Common myeloid progenitor, CD34-positive (primary cell): ENCODE measurements around the gene PRMT1.

Experiments used
- CTCF ChIA-PET: fragments of 350-600 bp; sonication (Branson Sonifier 250); formaldehyde crosslinking; loops from one replicate; lab custom pipeline; 2021; ENCODE audit warnings: antibody characterized with exemption; lab: Charles Lee
- POLR2A ChIA-PET: fragments of 350-600 bp; sonication (Branson Sonifier 250); formaldehyde crosslinking; loops from one replicate; lab custom pipeline; 2021; ENCODE audit warnings: antibody characterized with exemption; lab: Charles Lee
- DNase-seq, 3 donors: peaks; one replicate each; pipeline versions ENCODE4 v3.0.0 to v3.0.0-alpha.2; 2013
- H3K27ac ChIP-seq, 2 experiments: 1 replicate in 1 of 2; 2 replicates in 1 of 2; pipeline ENCODE4 v1.7.0; 2013; ENCODE audit warnings: inconsistent platforms in 2 of 2, low read length in 2 of 2, mild to moderate bottlenecking in 2 of 2, low read depth in 1 of 2, moderate library complexity in 1 of 2; ENCODE audit not compliant: severe bottlenecking in 2 of 2, insufficient read depth in 1 of 2, poor library complexity in 1 of 2
- H3K27me3 ChIP-seq, 5 experiments: replicated peaks in 2 of 5; 1 replicate in 3 of 5; 2 replicates in 2 of 5; pipeline versions ENCODE4 v1.6.1 to v1.7.0; 2013; ENCODE audit warnings: low read length in 4 of 5, mild to moderate bottlenecking in 2 of 5, moderate library complexity in 2 of 5, inconsistent platforms in 1 of 5; ENCODE audit not compliant: insufficient read depth in 5 of 5, control insufficient read depth in 4 of 5
- H3K36me3 ChIP-seq, 4 experiments: 1 replicate in 2 of 4; 2 replicates in 2 of 4; pipeline versions ENCODE4 v1.6.1 to v1.7.0; 2013; ENCODE audit warnings: low read length in 3 of 4, control low read depth in 1 of 4, mild to moderate bottlenecking in 1 of 4; ENCODE audit not compliant: control insufficient read depth in 4 of 4, insufficient read depth in 4 of 4
- H3K4me1 ChIP-seq, 4 experiments: 1 replicate in 3 of 4; 2 replicates in 1 of 4; pipeline versions ENCODE4 v1.6.1 to v1.7.1; 2013; ENCODE audit warnings: low read length in 3 of 4, mild to moderate bottlenecking in 3 of 4, control low read depth in 1 of 4, inconsistent platforms in 1 of 4, moderate library complexity in 1 of 4; ENCODE audit not compliant: control insufficient read depth in 4 of 4, insufficient read depth in 4 of 4; ENCODE audit errors: control extremely low read depth in 1 of 4
- H3K4me3 ChIP-seq, 7 experiments: 1 replicate in 4 of 7; 2 replicates in 3 of 7; pipeline versions ENCODE4 v1.5.1 to v1.7.0; 2013; ENCODE audit warnings: mild to moderate bottlenecking in 7 of 7, low read length in 6 of 7, moderate library complexity in 6 of 7, inconsistent platforms in 2 of 7, low read depth in 2 of 7, control low read depth in 1 of 7; ENCODE audit not compliant: insufficient read depth in 4 of 7, control insufficient read depth in 1 of 7; ENCODE audit errors: extremely low read depth in 1 of 7
- H3K9me3 ChIP-seq, 5 experiments: 1 replicate in 4 of 5; 2 replicates in 1 of 5; pipeline versions ENCODE4 v1.6.1 to v1.7.1; 2013; ENCODE audit warnings: low read length in 4 of 5, mild to moderate bottlenecking in 2 of 5, inconsistent platforms in 1 of 5, low read depth in 1 of 5, moderate library complexity in 1 of 5; ENCODE audit not compliant: control insufficient read depth in 4 of 5, insufficient read depth in 2 of 5; ENCODE audit errors: control extremely low read depth in 1 of 5
- WGBS: methylation state at CpG from one replicate; pipeline ENCODE4 v1.1.5; 2013; ENCODE audit not compliant: insufficient coverage; 5-methylcytosine and 5-hydroxymethylcytosine counted together

The PRMT1 gene

DNA sequence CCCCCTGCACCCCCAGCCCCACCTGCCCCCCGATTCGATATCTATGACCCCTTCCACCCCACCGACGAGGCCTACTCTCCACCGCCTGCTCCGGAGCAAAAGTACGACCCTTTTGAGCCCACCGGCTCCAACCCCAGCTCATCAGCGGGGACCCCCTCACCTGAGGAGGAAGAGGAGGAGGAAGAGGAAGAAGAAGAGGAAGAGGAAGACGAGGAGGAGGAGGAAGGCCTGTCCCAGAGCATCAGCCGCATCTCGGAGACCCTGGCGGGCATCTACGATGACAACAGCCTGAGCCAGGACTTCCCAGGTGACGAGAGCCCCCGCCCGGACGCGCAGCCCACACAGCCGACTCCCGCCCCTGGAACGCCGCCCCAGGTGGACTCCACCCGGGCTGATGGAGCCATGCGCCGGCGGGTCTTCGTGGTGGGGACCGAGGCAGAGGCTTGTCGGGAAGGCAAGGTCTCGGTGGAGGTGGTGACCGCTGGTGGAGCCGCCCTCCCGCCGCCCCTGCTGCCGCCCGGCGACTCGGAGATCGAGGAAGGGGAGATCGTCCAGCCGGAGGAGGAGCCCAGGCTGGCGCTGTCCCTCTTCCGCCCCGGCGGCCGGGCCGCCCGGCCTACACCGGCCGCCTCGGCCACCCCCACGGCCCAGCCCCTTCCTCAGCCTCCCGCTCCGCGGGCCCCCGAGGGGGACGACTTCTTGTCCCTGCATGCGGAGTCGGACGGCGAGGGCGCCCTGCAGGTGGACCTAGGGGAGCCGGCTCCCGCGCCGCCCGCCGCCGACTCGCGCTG lies 25.8 kb upstream of the PRMT1 start:
- WGBS = 96% methylated on average over 65 of the region's 72 CpGs
- no peaks in the 10 kb centered on the region for H3K9me3 ChIP-seq
- H3K4me1 ChIP-seq = no peaks in the 10 kb centered on the region
- ChIA-PET CTCF (no interaction called here), POLR2A (no interaction called here)
- no peak overlapping the region for H3K27ac ChIP-seq
- H3K27me3 ChIP-seq = no peaks in the 10 kb centered on the region
- H3K36me3 ChIP-seq = peaks cover 14 to 87% (median 54%) of the 10 kb centered on the region in 4 experiments
- H3K4me3 ChIP-seq = no peak overlapping the region
- no peak for DNase-seq

DNA sequence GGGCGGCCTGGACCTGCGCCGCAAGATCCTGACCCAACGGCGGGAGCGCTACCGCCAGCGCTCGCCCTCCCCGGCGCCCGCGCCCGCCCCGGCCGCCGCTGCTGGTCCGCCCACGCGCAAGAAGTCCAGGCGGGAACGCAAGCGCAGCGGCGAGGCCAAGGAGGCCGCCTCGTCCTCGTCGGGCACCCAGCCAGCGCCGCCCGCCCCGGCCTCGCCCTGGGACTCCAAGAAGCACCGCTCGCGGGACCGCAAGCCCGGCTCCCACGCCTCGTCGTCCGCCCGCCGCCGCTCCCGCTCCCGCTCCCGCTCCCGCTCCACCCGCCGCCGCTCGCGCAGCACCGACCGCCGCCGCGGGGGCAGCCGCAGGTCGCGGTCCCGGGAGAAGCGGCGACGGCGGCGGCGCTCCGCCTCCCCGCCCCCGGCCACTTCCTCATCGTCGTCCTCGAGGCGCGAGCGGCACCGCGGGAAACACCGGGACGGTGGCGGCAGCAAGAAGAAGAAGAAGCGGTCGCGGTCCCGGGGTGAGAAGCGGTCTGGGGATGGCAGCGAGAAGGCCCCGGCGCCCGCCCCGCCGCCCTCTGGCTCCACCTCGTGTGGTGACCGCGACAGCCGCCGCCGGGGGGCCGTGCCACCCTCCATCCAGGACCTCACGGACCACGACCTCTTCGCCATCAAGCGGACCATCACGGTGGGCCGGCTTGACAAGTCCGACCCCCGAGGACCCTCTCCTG lies 25.1 kb upstream of the PRMT1 start:
- DNase-seq = no peak
- 93% methylated on average over 100 of the region's 110 CpGs for WGBS
- H3K9me3 ChIP-seq = no peaks in the 10 kb centered on the region

DNA sequence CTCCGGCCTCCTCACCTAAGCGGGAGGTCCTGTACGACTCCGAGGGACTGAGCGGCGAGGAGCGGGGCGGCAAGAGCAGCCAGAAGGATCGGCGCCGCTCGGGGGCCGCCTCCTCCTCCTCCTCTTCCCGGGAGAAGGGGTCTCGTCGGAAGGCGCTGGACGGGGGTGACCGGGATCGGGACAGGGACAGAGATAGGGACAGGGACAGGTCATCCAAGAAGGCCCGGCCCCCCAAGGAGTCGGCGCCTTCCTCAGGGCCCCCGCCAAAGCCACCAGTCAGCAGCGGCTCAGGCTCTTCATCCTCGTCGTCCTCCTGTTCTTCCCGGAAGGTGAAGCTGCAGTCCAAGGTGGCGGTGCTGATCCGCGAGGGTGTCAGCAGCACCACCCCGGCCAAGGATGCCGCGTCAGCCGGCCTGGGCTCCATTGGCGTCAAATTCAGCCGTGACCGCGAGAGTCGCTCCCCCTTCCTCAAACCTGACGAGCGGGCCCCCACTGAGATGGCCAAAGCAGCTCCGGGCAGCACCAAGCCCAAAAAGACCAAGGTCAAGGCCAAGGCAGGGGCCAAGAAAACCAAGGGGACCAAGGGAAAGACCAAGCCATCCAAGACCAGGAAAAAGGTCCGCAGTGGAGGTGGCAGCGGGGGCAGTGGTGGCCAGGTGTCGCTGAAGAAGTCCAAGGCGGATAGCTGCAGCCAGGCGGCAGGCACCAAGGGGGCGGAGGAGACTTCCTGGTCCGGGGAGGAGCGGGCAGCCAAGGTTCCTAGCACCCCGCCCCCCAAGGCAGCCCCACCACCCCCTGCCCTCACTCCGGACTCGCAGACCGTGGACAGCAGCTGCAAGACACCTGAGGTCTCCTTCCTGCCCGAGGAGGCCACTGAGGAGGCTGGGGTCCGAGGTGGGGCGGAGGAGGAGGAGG lies 24.3 kb upstream of the PRMT1 start:
- no peaks in the 10 kb centered on the region for H3K27me3 ChIP-seq
- no peaks in the 10 kb centered on the region for H3K4me1 ChIP-seq
- no peak overlapping the region for H3K27ac ChIP-seq
- H3K9me3 ChIP-seq = no peaks in the 10 kb centered on the region
- CTCF ChIA-PET = no interaction called here
- WGBS = 97% methylated on average over 50 of the region's 58 CpGs
- H3K4me3 ChIP-seq = no peak overlapping the region
- no peak for DNase-seq
- H3K36me3 ChIP-seq = peaks cover 14 to 87% (median 53%) of the 10 kb centered on the region in 4 experiments
- POLR2A ChIA-PET = no interaction called here

More for the DNA sequence above, 25.1 kb upstream of the PRMT1 start:
- no peaks in the 10 kb centered on the region for H3K27me3 ChIP-seq
- H3K36me3 ChIP-seq = peaks cover 14 to 87% (median 52%) of the 10 kb centered on the region in 4 experiments
- no peaks in the 10 kb centered on the region for H3K4me1 ChIP-seq
- no peak overlapping the region for H3K27ac ChIP-seq
- ChIA-PET POLR2A (no interaction called here), CTCF (no interaction called here)
- H3K4me3 ChIP-seq = no peak overlapping the region

DNA sequence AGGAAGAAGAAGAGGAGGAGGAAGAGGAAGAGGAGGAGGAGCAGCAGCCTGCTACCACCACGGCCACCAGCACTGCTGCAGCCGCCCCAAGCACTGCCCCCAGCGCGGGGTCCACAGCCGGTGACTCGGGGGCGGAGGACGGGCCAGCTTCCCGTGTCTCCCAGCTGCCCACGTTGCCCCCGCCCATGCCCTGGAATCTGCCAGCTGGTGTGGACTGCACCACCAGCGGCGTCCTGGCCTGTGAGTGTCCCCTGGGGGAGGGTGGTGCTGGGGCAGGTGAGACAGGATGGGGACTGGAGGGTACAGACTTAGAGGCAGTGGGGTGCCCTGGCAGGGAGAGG lies 23.6 kb upstream of the PRMT1 start:
- 97% methylated on average over 11 of the region's 13 CpGs for WGBS
- CTCF ChIA-PET = no interaction called here
- H3K4me1 ChIP-seq = no peaks in the 10 kb centered on the region
- POLR2A ChIA-PET = no interaction called here
- no peaks in the 10 kb centered on the region for H3K9me3 ChIP-seq
- H3K27me3 ChIP-seq = no peaks in the 10 kb centered on the region
- H3K27ac ChIP-seq = no peak overlapping the region
- no peak overlapping the region for H3K4me3 ChIP-seq
- DNase-seq = no peak
- H3K36me3 ChIP-seq = peaks cover 15 to 90% (median 58%) of the 10 kb centered on the region in 4 experiments

DNA sequence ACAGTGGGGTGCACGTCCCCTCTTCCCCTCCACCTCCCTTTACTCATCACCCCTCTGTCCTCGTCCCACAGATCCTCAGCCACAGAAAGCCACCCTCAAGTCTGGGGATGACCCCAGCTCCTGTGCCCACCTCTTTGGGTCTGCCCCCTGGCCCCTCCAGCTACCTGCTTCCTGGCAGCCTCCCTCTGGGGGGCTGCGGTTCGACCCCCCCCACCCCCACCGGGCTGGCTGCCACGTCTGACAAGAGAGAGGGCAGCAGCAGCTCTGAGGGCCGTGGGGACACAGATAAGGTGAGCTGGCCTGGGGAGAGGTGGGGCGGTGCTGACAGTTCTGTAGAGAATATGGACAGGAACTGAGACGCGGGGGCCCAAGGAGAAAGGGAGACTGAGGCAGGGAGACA lies 22.5 kb upstream of the PRMT1 start:
- ChIA-PET POLR2A (no interaction called here), CTCF (interaction anchor here (0.7 kb wide), 1 partner anchor 18 kb away, joined by 3 read pairs; no protein-coding TSS in a partner anchor)
- H3K9me3 ChIP-seq = no peaks in the 10 kb centered on the region
- H3K27me3 ChIP-seq = no peaks in the 10 kb centered on the region
- H3K4me3 ChIP-seq = no peak overlapping the region
- peaks cover 19 to 94% (median 64%) of the 10 kb centered on the region in 4 experiments for H3K36me3 ChIP-seq
- no peak for DNase-seq
- H3K27ac ChIP-seq = no peak overlapping the region
- H3K4me1 ChIP-seq = no peaks in the 10 kb centered on the region
- WGBS = 97% methylated on average over 5 of the region's 10 CpGs

DNA sequence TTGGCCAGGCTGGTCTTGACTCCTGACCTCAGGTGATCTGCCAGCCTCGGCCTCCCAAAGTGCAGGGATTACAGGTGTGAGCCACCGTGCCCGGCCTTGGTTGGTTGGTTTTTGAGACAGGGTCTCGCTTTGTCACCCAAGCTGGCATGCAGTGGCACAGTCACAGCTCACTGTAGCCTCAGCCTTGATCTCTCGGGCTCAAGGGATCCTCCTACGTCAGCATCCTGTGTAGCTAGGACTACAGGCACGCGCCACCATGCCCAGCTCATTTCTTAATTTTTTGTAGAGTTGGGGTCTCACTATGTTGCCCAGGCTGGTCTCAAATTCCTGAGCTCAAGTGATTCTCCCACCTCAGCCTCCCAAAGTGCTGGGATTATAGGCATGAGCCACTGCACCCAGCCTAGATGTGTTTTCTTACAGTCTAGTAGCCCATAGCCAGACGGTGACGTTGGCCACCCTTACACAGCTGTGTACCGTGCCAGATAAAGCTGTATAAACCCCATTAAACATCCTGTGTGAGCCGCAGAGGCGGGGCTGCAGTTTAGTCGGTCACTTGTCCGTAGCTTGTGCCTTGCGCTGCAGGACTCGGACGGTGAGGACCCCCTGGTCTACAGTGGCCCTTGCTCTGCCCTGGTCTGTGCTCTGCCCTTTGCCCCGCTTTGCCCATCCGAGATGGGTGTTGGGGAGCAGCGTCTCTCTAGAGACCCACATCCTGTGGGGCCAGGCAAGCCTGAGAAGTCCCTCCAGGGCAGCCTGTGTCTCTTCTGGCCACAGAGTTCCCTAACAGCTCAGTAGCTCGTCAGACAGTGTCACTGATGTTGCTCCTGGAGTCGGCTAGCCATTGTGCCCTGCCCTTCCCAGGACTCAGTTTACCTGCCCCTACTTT lies 21.3 kb upstream of the PRMT1 start:
- no peaks in the 10 kb centered on the region for H3K27me3 ChIP-seq
- no peak overlapping the region for H3K27ac ChIP-seq
- H3K9me3 ChIP-seq = no peaks in the 10 kb centered on the region
- DNase-seq = no peak
- ChIA-PET CTCF (interaction anchor here (0.9 to 3.0 kb wide), 4 partner anchors 9 to 21 kb away, joined by 3 to 15 read pairs (median 6); partner anchors contain the start of genes BCL2L12, IRF3 and PRMT1), POLR2A (interaction anchor here (1.1 kb wide), 1 partner anchor 13 kb away, joined by 4 read pairs; the partner anchor contains the start of gene SCAF1)
- H3K4me1 ChIP-seq = no peaks in the 10 kb centered on the region
- WGBS = 93% methylated on average over 23 of the region's 23 CpGs
- H3K4me3 ChIP-seq = no peak overlapping the region
- peaks cover 19 to 95% (median 67%) of the 10 kb centered on the region in 4 experiments for H3K36me3 ChIP-seq
